Lung (tissue), 12 donors: ENCODE data around the gene FRAS1. TPM values are rescaled to one million over a fixed set of nuclear protein-coding genes. Genes with fewer than 3 reads are reported as not detected.
A peak's percentile ranks its signal among the peaks of the same experiment; 100 is the strongest.

Source experiments
- ATAC-seq: fragments of 200-7000 bp; cut with Tn5 transposase; one replicate; pipeline ENCODE4 v1.9.1; 2020; ENCODE audit warnings: moderate number of reproducible peaks; ENCODE audit not compliant: insufficient read depth, low FRiP score
- DNase-seq, 3 donors: peaks; one replicate each; pipeline ENCODE4 v3.0.0-alpha.2; 2013 to 2017
- H3K27ac ChIP-seq, 2 donors: one replicate each; pipeline ENCODE4 v1.5.1; 2013; ENCODE audit warnings: mild to moderate bottlenecking in 2 of 2, moderate library complexity in 2 of 2, control low read depth in 1 of 2, inconsistent platforms in 1 of 2, low read depth in 1 of 2, low read length in 1 of 2
- H3K27me3 ChIP-seq, 3 donors: one replicate each; pipeline ENCODE4 v1.5.1; 2013; ENCODE audit warnings: low read length in 2 of 3; ENCODE audit not compliant: control insufficient read depth in 3 of 3, insufficient read depth in 3 of 3
- H3K36me3 ChIP-seq, 4 donors: one replicate each; pipeline ENCODE4 v1.5.1; 2013; ENCODE audit warnings: low read length in 4 of 4, mild to moderate bottlenecking in 1 of 4, moderate library complexity in 1 of 4; ENCODE audit not compliant: control insufficient read depth in 4 of 4, insufficient read depth in 4 of 4
- H3K4me1 ChIP-seq, 5 donors: one replicate each; pipeline ENCODE4 v1.5.1; 2013; ENCODE audit warnings: low read length in 5 of 5, mild to moderate bottlenecking in 2 of 5, moderate library complexity in 1 of 5; ENCODE audit not compliant: control insufficient read depth in 5 of 5, insufficient read depth in 5 of 5
- H3K4me3 ChIP-seq: one replicate; pipeline ENCODE4 v1.5.1; 2013; ENCODE audit warnings: mild to moderate bottlenecking, control low read depth, moderate library complexity
- H3K9ac ChIP-seq, 2 donors: one replicate each; pipeline ENCODE4 v1.5.1; 2013; ENCODE audit warnings: low read length in 2 of 2, control low read depth in 1 of 2; ENCODE audit not compliant: insufficient read depth in 1 of 2
- H3K9me3 ChIP-seq, 4 donors: one replicate each; pipeline ENCODE4 v1.5.1; 2013; ENCODE audit warnings: low read length in 3 of 4, mild to moderate bottlenecking in 1 of 4, moderate library complexity in 1 of 4; ENCODE audit not compliant: control insufficient read depth in 4 of 4, insufficient read depth in 3 of 4
- WGBS, 2 donors: extraction: QIAGEN DNeasy Blood & Tissue Kit; methylation state at CpG; one replicate each; pipeline ENCODE4 v1.1.7; 2013; 5-methylcytosine and 5-hydroxymethylcytosine counted together
- polyA plus RNA-seq, 2 donors: library from polyadenylated mRNA; stranded (reverse); fragments of 200-250 nt; gene quantifications; one replicate each; pipeline ENCODE4 v1.2.1, GENCODE V29; 2013
- total RNA-seq, 2 donors: library from RNA; depleted of rRNA in 1 of 2; stranded (reverse); fragments of >200 nt in 1 of 2; gene quantifications; one replicate each; pipeline ENCODE4 v1.2.1, GENCODE V29; 2014 to 2021
- TF ChIP-seq, protein P1 (sequence below): IDR thresholded peaks from 2 replicates; pipeline ENCODE4 v1.5.1; 2012; ENCODE audit warnings: mild to moderate bottlenecking; ENCODE audit errors: control extremely low read depth, extremely low read depth
- donor health status: control.
- donor health status: control.
- donor health status: Bipolar disorder and iron deficiency.
- donor health status: healthy.
- donor health status: DM: yes; HTN: yes; CAD: no.

FRAS1 gene
- total and polyA plus RNA-seq, 4 donors, result 0.45 to 53.8 (median 6.9) TPM

- TF ChIP-seq, protein P1, sequence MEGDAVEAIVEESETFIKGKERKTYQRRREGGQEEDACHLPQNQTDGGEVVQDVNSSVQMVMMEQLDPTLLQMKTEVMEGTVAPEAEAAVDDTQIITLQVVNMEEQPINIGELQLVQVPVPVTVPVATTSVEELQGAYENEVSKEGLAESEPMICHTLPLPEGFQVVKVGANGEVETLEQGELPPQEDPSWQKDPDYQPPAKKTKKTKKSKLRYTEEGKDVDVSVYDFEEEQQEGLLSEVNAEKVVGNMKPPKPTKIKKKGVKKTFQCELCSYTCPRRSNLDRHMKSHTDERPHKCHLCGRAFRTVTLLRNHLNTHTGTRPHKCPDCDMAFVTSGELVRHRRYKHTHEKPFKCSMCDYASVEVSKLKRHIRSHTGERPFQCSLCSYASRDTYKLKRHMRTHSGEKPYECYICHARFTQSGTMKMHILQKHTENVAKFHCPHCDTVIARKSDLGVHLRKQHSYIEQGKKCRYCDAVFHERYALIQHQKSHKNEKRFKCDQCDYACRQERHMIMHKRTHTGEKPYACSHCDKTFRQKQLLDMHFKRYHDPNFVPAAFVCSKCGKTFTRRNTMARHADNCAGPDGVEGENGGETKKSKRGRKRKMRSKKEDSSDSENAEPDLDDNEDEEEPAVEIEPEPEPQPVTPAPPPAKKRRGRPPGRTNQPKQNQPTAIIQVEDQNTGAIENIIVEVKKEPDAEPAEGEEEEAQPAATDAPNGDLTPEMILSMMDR, result no peak
- no peaks in the 10 kb centered on the region for H3K9me3 ChIP-seq
- peak within 1 kb of the TSS; percentile 80 to 98 for H3K27ac ChIP-seq
- H3K4me1 ChIP-seq, result peaks cover 0 to 23% (median 3%) of the 10 kb centered on the region in 5 donors
- H3K27me3 ChIP-seq, result peaks cover 0 to 8% (median 0%) of the 10 kb centered on the region in 3 donors
- peak within 1 kb of the TSS; percentile 74 for H3K4me3 ChIP-seq
- 4 to 6% methylated on average over 46 to 65 of the region's 65 CpGs for WGBS, 2 donors
- peak; percentile 90 for ATAC-seq
- H3K9ac ChIP-seq, result peak within 1 kb of the TSS; percentile 82 to 84
- peak; percentile 46 to 60 (median 57) for DNase-seq
- no peaks in the 10 kb centered on the region for H3K36me3 ChIP-seq
These were observed 494.6 kb downstream of the FRAS1 start, which contains the start of gene ANXA3 for GRCh38 chr4:78551420-78552351. Gene ANXA3, plus strand, starts transcription at chr4:78551770. Its CDS starts 2,704 bp downstream, at chr4:78554474.

DNA sequence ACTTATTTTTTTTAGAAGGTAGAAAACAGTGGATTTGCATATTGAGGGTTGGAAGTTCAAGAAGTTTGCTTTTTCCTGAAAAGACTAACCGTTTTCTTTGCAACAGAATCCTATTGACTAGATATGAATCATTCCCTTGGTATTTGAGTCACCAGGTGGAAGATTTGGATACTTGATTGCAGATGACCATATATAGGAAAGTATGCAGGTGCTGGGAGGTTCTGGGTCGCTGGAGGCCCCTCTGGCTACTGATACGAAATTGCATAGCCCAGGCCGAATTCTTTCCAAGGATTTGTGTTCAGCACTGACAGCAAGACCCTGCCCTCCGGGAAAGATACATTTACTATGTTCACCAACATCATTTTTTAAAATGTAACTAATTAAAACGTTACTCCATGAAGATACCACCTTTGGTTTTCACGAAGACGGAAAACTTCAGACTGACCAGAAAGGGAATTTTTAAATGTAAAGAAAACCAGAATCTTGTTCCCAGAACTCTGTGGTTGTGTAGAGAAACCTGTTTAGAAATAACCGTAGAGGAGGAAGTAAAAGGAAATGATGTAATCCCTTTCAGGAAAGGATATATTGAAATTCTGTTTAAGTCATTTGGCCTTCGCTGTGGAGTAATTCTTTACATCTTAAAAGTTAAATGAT, 495.4 kb downstream of the FRAS1 start:
- peaks cover 0 to 23% (median 5%) of the 10 kb centered on the region in 5 donors for H3K4me1 ChIP-seq
- TF ChIP-seq, protein P1, result no peak
- H3K27ac ChIP-seq, result peak overlapping the region; percentile 80 to 98
- H3K36me3 ChIP-seq, result no peaks in the 10 kb centered on the region
- ATAC-seq, result peak; percentile 48
- H3K4me3 ChIP-seq, result peak overlapping the region; percentile 74
- peaks cover 0 to 8% (median 0%) of the 10 kb centered on the region in 3 donors for H3K27me3 ChIP-seq
- peak in 2 of 3 donors; percentile 34 to 35 for DNase-seq
- no peaks in the 10 kb centered on the region for H3K9me3 ChIP-seq
- peak overlapping the region; percentile 54 to 84 for H3K9ac ChIP-seq
- 18 to 23% methylated on average over 10 of the region's 10 CpGs for WGBS, 2 donors

GRCh38 chr4:78553043-78553396, 495.9 kb downstream of the FRAS1 start:
- Histone ChIP-seq H3K9ac (peak overlapping the region in 1 of 2 donors; percentile 54), H3K27me3 (peaks cover 0 to 8% (median 0%) of the 10 kb centered on the region in 3 donors), H3K27ac (peak overlapping the region; percentile 66 to 89), H3K9me3 (no peaks in the 10 kb centered on the region), H3K4me3 (no peak overlapping the region), H3K4me1 (peaks cover 0 to 23% (median 5%) of the 10 kb centered on the region in 5 donors), H3K36me3 (no peaks in the 10 kb centered on the region)
- DNase-seq, result no peak
- TF ChIP-seq, protein P1, result no peak
- 54 to 70% methylated on average over 3 of the region's 3 CpGs for WGBS, 2 donors
- no peak for ATAC-seq
